ENCODE measurements around the gene ZFPM1.
A peak's percentile ranks its signal among the peaks of the same experiment; 100 is the strongest.
"Not testable (repeated sequence)": the region's sequence is repeated elsewhere in the genome, so short reads cannot be mapped to it uniquely, and the experiment has no call there.

ZFPM1 gene

GRCh38 chr16:88409296-88410065 is 43.6 kb upstream of the ZFPM1 start:
- no peak for ATAC-seq
- TF ChIP-seq CSDC2 (CRISPR knock-in tag; IDR thresholded peaks at IDR 0.05) (no peak), ZFP3 (CRISPR knock-in tag; IDR thresholded peaks at IDR 0.05) (no peak), ISL1 (CRISPR knock-in tag; IDR thresholded peaks at IDR 0.05) (no peak), CREB5 (CRISPR knock-in tag; IDR thresholded peaks at IDR 0.05; ENCODE audit: low read depth) (no peak), OSR1 (CRISPR knock-in tag; IDR thresholded peaks at IDR 0.05) (no peak)

GRCh38 chr16:88410297-88410968 is 42.6 kb upstream of the ZFPM1 start:
- ATAC-seq, result not testable (repeated sequence)

DNA sequence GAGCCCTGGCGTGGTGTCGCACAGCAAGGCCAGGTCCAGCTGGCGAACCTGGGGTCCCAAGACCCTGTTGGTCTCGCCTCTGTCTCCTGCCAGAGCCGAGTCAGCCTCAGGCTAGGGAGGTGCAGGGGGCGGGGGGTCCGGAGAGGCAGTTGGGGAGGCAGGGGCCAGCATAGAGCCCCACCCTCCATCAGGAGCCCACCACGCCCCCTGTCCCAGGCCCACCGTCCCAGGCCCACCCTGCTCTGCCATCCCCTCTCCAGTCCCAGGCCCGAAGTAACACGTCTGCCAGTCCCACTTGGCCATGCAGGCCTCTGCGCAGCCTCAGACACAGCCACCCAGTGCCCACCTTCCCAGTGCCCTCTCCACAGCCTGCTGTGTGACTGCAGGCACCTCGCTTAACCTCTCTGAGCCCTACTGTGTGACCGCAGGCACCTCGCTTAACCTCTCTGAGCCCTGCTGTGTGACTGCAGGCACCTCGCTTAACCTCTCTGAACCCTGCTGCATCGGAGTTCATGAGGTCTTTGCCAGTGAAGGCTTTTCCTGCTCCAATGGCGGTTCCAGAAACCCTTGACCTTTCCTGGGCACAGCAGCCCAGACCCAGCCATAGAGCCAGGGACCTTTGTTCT is 41.0 kb upstream of the ZFPM1 start:
- no peak for ATAC-seq
- TF ChIP-seq CREB5 (CRISPR knock-in tag; IDR thresholded peaks at IDR 0.05; ENCODE audit: low read depth) (0 out of 2 replicates have a peak, but pooled peaks have one; percentile 51), CSDC2 (CRISPR knock-in tag; IDR thresholded peaks at IDR 0.05) (no peak), ISL1 (CRISPR knock-in tag; IDR thresholded peaks at IDR 0.05) (no peak), GLIS3 (CRISPR knock-in tag; IDR thresholded peaks at IDR 0.05) (0 out of 2 replicates have a peak, but pooled peaks have one; percentile 57), ZFP3 (CRISPR knock-in tag; IDR thresholded peaks at IDR 0.05) (no peak), BACH2 (CRISPR knock-in tag; IDR thresholded peaks at IDR 0.05; ENCODE audit: borderline replicate concordance) (no peak)
- TF ChIP-seq, protein P1, sequence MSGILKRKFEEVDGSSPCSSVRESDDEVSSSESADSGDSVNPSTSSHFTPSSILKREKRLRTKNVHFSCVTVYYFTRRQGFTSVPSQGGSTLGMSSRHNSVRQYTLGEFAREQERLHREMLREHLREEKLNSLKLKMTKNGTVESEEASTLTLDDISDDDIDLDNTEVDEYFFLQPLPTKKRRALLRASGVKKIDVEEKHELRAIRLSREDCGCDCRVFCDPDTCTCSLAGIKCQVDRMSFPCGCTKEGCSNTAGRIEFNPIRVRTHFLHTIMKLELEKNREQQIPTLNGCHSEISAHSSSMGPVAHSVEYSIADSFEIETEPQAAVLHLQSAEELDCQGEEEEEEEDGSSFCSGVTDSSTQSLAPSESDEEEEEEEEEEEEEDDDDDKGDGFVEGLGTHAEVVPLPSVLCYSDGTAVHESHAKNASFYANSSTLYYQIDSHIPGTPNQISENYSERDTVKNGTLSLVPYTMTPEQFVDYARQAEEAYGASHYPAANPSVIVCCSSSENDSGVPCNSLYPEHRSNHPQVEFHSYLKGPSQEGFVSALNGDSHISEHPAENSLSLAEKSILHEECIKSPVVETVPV (CRISPR knock-in tag; IDR thresholded peaks at IDR 0.05), result no peak
- TF ChIP-seq, protein P2, sequence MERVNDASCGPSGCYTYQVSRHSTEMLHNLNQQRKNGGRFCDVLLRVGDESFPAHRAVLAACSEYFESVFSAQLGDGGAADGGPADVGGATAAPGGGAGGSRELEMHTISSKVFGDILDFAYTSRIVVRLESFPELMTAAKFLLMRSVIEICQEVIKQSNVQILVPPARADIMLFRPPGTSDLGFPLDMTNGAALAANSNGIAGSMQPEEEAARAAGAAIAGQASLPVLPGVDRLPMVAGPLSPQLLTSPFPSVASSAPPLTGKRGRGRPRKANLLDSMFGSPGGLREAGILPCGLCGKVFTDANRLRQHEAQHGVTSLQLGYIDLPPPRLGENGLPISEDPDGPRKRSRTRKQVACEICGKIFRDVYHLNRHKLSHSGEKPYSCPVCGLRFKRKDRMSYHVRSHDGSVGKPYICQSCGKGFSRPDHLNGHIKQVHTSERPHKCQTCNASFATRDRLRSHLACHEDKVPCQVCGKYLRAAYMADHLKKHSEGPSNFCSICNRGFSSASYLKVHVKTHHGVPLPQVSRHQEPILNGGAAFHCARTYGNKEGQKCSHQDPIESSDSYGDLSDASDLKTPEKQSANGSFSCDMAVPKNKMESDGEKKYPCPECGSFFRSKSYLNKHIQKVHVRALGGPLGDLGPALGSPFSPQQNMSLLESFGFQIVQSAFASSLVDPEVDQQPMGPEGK (CRISPR knock-in tag; IDR thresholded peaks at IDR 0.05; ENCODE audit: borderline replicate concordance), result no peak

DNA sequence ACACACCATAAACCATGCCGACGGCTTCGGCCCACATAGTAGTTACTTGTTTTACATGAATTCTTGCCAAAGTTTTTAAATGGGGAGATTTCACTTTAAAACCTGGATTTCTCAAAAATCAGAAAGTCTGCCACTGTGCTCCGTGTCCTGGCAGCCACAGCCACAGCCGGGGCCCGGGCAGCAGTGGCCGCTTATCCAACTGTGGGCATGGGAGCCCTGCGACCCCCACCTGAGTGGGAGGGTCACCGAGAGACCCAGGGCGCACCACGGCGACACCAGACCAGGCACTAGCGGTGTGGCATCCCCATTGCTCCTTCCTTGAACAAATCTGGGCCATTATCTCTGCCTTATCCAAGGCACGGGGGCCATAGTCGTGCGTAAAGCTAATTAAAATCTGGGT is 40.3 kb upstream of the ZFPM1 start:
- no peak for ATAC-seq
- TF ChIP-seq GLIS3 (CRISPR knock-in tag; IDR thresholded peaks at IDR 0.05) (no peak), ZFP30 (CRISPR knock-in tag; IDR thresholded peaks at IDR 0.05) (no peak), ZNF565 (CRISPR knock-in tag; conservative IDR thresholded peaks at IDR 0.05; ENCODE audit: low read depth) (no peak), TOX (CRISPR knock-in tag; IDR thresholded peaks at IDR 0.05; ENCODE audit: borderline replicate concordance) (no peak), CSDC2 (CRISPR knock-in tag; IDR thresholded peaks at IDR 0.05) (no peak), ZFP3 (CRISPR knock-in tag; IDR thresholded peaks at IDR 0.05) (no peak), BACH2 (CRISPR knock-in tag; IDR thresholded peaks at IDR 0.05; ENCODE audit: borderline replicate concordance) (no peak), ISL1 (CRISPR knock-in tag; IDR thresholded peaks at IDR 0.05) (no peak), ESRRG (CRISPR knock-in tag; IDR thresholded peaks at IDR 0.05) (no peak), ZC3H10 (CRISPR knock-in tag; IDR thresholded peaks at IDR 0.05) (no peak), RARB (CRISPR knock-in tag; IDR thresholded peaks at IDR 0.05) (no peak), OSR1 (CRISPR knock-in tag; IDR thresholded peaks at IDR 0.05) (no peak), ARNTL (CRISPR knock-in tag; IDR thresholded peaks at IDR 0.05; ENCODE audit: borderline replicate concordance, low read depth) (no peak)
- TF ChIP-seq, protein P1 (CRISPR knock-in tag; IDR thresholded peaks at IDR 0.05), result no peak
- TF ChIP-seq, protein P3, sequence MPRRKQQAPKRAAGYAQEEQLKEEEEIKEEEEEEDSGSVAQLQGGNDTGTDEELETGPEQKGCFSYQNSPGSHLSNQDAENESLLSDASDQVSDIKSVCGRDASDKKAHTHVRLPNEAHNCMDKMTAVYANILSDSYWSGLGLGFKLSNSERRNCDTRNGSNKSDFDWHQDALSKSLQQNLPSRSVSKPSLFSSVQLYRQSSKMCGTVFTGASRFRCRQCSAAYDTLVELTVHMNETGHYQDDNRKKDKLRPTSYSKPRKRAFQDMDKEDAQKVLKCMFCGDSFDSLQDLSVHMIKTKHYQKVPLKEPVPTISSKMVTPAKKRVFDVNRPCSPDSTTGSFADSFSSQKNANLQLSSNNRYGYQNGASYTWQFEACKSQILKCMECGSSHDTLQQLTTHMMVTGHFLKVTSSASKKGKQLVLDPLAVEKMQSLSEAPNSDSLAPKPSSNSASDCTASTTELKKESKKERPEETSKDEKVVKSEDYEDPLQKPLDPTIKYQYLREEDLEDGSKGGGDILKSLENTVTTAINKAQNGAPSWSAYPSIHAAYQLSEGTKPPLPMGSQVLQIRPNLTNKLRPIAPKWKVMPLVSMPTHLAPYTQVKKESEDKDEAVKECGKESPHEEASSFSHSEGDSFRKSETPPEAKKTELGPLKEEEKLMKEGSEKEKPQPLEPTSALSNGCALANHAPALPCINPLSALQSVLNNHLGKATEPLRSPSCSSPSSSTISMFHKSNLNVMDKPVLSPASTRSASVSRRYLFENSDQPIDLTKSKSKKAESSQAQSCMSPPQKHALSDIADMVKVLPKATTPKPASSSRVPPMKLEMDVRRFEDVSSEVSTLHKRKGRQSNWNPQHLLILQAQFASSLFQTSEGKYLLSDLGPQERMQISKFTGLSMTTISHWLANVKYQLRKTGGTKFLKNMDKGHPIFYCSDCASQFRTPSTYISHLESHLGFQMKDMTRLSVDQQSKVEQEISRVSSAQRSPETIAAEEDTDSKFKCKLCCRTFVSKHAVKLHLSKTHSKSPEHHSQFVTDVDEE (CRISPR knock-in tag; IDR thresholded peaks at IDR 0.05), result no peak
- TF ChIP-seq, protein P2 (CRISPR knock-in tag; IDR thresholded peaks at IDR 0.05; ENCODE audit: borderline replicate concordance), result no peak
